ENCODE data around the gene NHS. TPM values are rescaled to one million over a fixed set of nuclear protein-coding genes. Genes with fewer than 3 reads are reported as not detected.

Gene NHS
- total and polyA plus RNA-seq, 10 donors = 0.32 to 3.1 (median 2.1) TPM

DNA sequence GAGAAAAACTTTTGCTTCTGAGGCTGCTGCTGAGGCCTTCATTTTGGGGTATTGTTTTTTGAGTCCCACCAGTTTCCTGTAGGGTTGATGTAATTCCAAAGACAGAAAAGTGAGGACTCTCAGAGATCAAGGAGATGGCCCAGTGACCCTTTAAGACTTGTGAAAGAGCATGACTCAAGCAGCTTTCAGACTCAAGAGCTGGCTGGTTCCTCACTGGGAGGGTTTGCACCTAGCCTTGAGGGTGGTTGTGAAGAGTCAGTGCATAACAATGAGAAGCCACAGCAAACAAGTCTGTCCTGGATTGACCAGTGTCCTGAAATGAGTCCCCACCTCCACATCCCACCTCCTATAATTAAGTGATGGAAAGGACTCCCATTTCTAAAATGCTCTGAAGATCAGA lies 89.2 kb downstream of the NHS start:
- Histone ChIP-seq H3K4me1 (no peaks in the 10 kb centered on the region), H3K4me3 (no peak overlapping the region), H3K27ac (no peak overlapping the region), H3K27me3 (replicated peaks in 1 of 7) (no peaks in the 10 kb centered on the region), H3K36me3 (no peaks in the 10 kb centered on the region), H3K9me3 (no peaks in the 10 kb centered on the region)
- TF ChIP-seq POLR2A (IDR thresholded peaks at IDR 0.05) (no peak), POLR2AphosphoS5 (IDR thresholded peaks at IDR 0.05) (no peak)
- TF ChIP-seq, protein P1, sequence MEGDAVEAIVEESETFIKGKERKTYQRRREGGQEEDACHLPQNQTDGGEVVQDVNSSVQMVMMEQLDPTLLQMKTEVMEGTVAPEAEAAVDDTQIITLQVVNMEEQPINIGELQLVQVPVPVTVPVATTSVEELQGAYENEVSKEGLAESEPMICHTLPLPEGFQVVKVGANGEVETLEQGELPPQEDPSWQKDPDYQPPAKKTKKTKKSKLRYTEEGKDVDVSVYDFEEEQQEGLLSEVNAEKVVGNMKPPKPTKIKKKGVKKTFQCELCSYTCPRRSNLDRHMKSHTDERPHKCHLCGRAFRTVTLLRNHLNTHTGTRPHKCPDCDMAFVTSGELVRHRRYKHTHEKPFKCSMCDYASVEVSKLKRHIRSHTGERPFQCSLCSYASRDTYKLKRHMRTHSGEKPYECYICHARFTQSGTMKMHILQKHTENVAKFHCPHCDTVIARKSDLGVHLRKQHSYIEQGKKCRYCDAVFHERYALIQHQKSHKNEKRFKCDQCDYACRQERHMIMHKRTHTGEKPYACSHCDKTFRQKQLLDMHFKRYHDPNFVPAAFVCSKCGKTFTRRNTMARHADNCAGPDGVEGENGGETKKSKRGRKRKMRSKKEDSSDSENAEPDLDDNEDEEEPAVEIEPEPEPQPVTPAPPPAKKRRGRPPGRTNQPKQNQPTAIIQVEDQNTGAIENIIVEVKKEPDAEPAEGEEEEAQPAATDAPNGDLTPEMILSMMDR (IDR thresholded peaks at IDR 0.05 in 8 of 11, conservative IDR thresholded peaks at IDR 0.05 in 3 of 11) = no peak
- intact Hi-C loops (cut with DNase I; ENCODE audit: low total_unique reads) = no loop called here
- no peak for DNase-seq

DNA sequence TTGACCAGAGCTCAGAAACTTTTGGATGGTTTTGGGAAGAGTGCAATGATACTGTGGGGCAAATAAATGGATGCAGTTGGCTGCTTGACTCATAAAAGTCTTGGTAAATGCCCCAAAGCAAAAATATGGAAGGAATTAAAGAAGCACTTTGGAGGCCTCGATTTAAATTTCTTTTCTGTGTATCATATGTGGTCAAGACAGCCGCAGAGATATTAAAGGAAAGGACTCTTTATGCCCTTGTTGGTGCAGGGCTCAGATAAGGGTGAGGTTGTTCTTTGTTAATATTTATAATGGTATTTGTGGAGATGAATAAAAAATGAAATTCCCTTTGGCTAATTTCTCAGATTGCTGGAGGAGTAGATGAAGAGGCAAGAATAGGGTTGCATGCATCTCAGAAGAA lies 90.2 kb downstream of the NHS start:
- DNase-seq = no peak
- intact Hi-C loops (cut with DNase I; ENCODE audit: low total_unique reads) = no loop called here
- no peaks in the 10 kb centered on the region for H3K9me3 ChIP-seq
- no peaks in the 10 kb centered on the region for H3K27me3 ChIP-seq (replicated peaks in 1 of 7)
- TF ChIP-seq POLR2AphosphoS5 (IDR thresholded peaks at IDR 0.05) = no peak
- TF ChIP-seq, protein P1 (IDR thresholded peaks at IDR 0.05 in 8 of 11, conservative IDR thresholded peaks at IDR 0.05 in 3 of 11) = no peak
- TF ChIP-seq POLR2A (IDR thresholded peaks at IDR 0.05) = no peak
- no peaks in the 10 kb centered on the region for H3K36me3 ChIP-seq
- WGBS, 5 donors = 68 to 95% (median 78%) methylated on average over 2 of the region's 2 CpGs
- H3K27ac ChIP-seq = no peak overlapping the region
- no peak overlapping the region for H3K4me3 ChIP-seq
- H3K4me1 ChIP-seq = no peaks in the 10 kb centered on the region

DNA sequence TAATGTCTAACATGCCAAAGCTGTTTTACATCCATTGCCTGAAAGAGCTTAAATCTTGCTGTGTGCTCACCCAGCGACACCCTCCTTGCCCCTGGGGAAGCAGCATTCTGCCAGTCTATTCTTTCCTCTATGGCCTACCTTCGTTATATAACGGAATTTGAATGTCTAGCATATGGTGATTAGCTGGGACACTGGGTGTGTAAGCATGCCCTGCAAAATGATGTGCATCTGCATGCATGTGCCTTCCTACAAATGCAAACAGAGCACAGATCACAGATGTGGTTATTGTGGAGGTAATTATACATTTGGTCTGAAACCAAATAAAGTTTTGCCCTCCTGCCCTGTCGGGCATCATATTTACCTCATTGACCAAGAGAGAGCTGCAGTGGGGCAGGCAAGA lies 90.8 kb downstream of the NHS start:
- no peak for DNase-seq
- intact Hi-C loops (cut with DNase I; ENCODE audit: low total_unique reads) = no loop called here
- Histone ChIP-seq H3K36me3 (no peaks in the 10 kb centered on the region), H3K27ac (no peak overlapping the region), H3K9me3 (no peaks in the 10 kb centered on the region), H3K4me1 (no peaks in the 10 kb centered on the region), H3K27me3 (replicated peaks in 1 of 7) (no peaks in the 10 kb centered on the region), H3K4me3 (no peak overlapping the region)
- WGBS, 5 donors = 77 to 93% (median 85%) methylated on average over 4 of the region's 4 CpGs
- TF ChIP-seq, protein P1 (IDR thresholded peaks at IDR 0.05 in 8 of 11, conservative IDR thresholded peaks at IDR 0.05 in 3 of 11) = no peak
- TF ChIP-seq POLR2A (IDR thresholded peaks at IDR 0.05) = no peak
- TF ChIP-seq POLR2AphosphoS5 (IDR thresholded peaks at IDR 0.05) = no peak

DNA sequence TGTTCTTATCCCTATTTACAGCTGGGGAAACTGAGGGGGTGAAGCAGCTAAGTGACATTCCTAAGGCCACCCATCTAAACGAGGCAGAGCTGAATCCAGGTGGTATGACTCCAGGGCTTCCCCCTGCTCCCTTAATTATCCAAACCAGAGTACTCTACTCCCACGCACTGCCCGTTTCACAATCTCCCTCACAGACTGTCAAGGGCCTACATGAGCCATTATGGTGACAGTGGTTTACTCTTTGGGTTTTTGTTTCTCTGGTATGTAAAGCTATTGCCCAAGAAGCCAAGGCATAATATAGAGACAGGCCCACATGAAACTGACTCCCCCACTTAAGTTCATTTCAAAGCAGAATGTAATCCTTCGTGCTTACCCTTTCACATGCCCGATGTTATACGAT lies 95.1 kb downstream of the NHS start:
- no peak overlapping the region for H3K4me3 ChIP-seq
- intact Hi-C loops (cut with DNase I; ENCODE audit: low total_unique reads) = no loop called here
- H3K36me3 ChIP-seq = no peaks in the 10 kb centered on the region
- no peak for DNase-seq
- no peaks in the 10 kb centered on the region for H3K9me3 ChIP-seq
- H3K4me1 ChIP-seq = no peaks in the 10 kb centered on the region
- H3K27me3 ChIP-seq (replicated peaks in 1 of 7) = no peaks in the 10 kb centered on the region
- WGBS, 5 donors = 76 to 89% (median 84%) methylated on average over 6 of the region's 6 CpGs
- TF ChIP-seq POLR2AphosphoS5 (IDR thresholded peaks at IDR 0.05) (no peak), POLR2A (IDR thresholded peaks at IDR 0.05) (no peak)
- TF ChIP-seq, protein P1 (IDR thresholded peaks at IDR 0.05 in 8 of 11, conservative IDR thresholded peaks at IDR 0.05 in 3 of 11) = no peak
- no peak overlapping the region for H3K27ac ChIP-seq
